NCI-H1417 (cell line): Measurements from ENCODE around the gene CD177.
A peak's percentile ranks its signal among the peaks of the same experiment; 100 is the strongest.
"Not testable (repeated sequence)": the region's sequence is repeated elsewhere in the genome, so short reads cannot be mapped to it uniquely, and the experiment has no call there.

ENCODE experiments used
- DNase-seq, 3 experiments: peaks; one replicate each; lab custom pipeline; 2025; lab: John Stamatoyannopoulos, UW

CD177 gene

DNA sequence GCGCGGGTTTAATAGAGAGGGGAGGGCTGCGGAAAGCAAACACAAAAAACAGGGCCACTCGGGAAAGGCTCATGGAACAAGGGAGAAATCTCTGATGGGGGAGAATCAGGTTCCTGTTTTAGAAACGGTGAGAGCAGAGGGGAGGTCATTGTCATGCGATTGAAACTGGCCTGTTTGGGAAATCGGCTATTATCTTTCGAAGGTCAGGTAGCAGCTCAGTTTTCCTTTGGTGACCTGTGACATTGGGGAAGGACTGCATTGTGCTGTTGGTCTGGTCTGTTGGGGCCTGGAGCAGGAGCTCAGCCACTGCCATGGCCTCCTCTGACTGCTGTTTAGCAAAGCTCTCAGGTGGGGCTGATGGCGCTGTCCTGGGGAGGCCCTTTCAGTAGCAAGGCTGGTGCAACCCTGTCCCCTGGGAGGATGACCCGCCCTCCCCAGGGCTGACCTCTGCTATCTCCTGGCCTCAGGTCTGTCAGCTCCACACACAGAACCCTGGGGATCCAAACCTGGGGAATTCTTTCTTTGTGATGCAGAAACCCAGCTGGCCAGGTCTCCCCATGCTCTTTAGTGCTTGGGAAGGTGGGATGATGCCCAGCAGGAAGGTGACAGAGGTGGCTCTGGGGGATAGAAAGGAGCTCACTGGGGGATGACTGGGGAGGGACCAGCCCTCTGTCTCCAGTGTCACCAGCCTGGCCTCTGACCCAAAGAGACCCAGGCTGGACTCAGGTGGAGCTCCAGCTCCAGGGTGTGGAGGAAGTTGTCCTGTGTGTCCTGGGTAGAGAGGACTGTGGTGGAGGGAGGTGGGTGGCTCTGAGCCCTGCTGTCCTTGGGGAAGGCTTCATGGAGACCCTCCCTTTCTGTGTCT, 21.2 kb upstream of the CD177 start:
- DNase-seq: no peak

DNA sequence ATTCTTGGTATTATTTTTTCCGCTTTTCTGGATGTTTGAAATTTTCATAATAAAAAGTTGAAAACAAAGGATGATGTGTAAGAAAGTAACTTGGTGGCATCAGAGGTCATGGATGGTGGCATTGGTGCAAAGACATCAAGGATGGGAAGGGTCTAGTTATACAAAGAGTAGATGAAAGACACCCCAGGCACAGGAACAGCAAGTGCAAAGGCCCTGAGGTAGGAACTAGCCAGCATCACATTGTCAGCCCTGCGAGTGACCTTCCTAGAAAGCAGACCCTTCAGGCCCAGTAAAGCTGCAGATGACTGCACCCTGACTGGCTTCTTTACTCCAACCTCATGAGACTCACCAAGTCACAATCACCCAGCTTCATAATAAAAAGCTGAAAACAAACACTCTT, 17.0 kb upstream of the CD177 start:
- not testable (repeated sequence) for DNase-seq

DNA sequence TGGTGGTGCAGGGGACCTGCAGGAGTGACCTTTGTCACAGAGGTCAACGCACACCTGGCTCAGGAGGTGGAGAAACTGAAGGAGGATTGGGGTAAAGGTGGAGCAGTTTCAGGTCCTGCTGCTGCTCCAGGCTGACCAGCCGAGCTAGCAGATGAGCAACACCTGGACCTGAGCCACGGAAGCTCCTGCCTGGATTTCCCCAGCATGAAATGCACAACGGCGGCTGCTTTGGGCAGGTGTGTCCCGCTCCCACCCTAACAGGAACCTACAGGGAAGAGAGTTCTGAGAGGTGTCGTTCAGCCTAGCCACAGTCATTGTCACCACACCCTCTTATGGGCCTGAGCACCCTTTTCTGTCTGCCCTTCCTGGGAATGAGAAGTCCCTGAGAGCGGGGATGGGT, 15.7 kb upstream of the CD177 start:
- DNase-seq: no peak

DNA sequence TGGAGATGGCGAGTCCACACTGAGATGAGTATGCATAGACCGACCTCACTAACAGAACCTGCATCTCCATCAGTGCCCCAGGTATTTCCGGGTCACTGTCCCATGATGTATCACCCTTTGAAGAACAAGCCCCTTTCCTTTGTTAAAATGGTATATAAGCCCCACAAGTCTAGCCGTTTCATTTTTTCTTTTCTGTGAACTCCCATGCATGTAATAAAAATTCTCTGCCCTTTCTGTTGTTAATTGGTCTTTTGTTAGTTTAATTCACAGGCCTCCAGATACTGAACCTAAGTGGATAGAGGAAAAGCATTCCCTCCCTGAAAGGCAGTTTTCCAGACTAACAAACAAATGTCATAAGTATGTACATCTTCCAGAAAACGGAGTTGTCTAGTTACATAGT, 15.0 kb upstream of the CD177 start:
- DNase-seq: no peak

DNA sequence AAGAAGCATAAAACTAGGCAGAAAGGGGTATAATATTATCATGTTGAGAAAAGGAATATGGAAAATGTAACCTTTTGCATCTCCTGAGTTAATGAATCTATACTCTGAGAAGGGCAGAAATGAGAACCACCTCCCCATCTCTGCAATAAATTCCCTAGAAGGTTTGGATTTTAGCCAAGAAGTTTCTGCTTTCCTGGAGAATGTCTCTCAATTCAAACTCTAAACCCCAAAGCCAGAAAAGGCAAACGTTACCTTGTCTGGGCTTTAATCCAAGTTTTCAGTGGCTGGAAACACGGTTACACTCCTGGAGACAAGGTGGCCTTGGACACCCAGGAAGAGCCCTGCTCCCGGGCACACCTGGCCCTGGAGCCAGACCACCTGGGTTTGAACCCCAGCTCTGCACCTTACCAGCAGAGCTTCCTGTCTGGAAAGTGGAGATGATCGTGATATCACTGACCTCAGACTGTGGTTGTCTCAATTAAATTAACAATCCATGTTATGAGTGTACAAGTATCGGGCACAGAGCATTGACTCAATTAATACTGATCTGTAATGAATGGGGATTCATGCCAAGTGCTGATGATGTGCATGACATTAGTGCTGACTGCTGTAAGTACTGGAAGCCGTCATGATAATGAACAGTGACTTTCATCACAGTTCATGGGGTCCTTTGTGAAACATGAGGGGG, 14.1 kb upstream of the CD177 start:
- not testable (repeated sequence) for DNase-seq

DNA sequence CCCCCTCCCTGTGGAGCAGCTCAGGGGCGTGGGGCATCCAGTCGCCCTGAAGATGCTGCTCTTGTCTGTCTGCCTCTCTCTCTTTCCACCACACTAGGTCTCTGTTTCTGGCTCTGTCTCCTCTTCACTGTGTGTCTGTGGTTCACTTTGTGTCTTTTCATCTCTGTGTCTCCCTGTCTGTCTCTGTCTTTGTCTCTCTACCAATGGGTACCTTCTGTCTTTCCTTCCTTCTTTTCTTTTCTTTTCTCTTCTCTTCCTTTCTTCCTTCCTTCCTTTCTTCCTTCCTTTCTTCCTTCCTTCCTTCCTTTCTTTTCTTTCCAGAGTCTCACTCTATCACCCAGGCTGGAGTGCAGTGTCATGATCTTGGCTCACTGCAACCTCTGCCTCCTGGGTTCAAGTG, 13.4 kb upstream of the CD177 start:
- DNase-seq: not testable (repeated sequence)

DNA sequence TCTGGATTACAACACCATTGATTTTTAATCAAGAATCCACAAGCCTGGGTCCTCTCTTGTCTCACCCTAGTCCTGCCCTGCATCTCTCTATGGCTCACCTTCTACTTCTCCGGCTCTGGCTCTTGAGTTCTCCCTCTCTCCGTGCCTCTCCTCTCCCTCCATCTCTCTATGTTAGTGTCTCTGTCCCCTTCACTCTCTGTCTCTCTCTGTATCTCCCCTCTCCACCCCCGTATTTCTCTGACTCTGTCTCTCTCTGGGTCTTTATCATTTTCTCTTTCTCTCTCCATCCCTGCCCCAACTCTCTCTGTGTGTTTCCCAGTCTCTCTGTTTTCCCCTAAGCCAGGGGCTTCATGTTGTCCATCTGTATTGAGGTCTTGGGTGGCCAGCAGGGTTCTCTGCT, 12.4 kb upstream of the CD177 start:
- DNase-seq: not testable (repeated sequence)

DNA sequence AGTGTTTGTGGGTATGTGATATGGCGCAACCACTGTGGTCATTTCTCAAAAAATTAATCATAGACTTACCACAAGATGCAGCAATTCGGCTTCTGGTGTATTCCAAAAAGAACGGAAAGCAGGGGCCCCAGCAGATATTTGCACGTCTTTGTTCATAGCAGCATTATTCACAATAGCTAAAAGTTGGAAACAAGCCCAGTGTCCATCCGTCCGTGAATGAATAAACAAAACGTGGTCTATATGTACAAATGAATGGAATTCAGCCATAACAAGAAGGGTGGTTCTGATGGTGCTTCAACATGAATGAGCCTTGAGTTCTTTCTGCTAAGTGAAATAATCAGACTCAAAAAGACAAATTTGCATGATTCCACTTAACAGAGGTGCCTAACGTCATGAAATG, 11.4 kb upstream of the CD177 start:
- DNase-seq: peak; percentile 3 to 39 (median 19)

DNA sequence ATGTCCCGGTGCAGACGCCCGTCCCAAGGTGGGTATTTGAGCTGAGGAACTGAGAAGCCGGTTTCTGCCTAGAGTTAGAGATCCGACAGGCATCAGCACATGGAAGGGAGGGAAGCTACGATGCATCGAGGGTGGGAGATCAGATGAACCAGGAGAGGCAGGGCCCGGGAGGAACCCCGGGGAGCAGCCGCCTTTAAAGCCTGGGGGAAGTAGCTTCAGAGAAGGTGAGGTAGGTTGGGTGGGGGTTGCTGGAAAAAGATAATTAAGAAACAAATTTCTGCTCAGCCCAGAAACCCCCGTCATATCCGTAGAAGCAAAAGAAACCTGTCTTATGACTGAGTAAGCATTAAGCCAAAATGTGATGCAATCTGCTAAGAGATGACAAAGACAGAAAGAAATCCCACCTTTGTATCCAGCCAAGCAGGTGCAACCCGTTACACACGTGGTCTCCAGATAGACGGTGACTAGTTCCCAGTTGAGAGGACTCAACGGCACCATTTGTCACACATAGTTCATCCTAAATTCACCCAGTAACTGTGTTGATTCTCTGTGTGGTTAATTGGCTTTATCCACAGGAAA, 9.1 kb upstream of the CD177 start:
- DNase-seq: not testable (repeated sequence)

DNA sequence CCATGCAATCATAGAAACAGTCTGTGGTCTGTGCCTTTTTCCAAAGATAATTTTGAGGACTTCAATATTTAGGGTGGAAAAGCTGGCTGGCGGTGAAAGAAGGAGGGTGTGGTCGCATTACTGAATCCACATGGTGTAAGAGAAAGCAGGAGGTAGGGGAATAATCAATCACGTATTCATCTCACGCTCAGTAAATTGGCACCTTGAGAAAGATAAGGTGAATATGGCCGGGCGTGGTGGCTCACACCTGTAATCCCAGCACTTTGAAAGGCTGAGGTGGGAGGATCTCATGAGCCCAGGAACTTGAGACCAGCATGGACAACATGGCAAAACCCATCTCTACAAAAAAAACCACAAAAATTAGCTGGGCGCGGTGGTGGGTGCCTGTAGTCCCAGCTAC, 3.7 kb upstream of the CD177 start:
- not testable (repeated sequence) for DNase-seq

DNA sequence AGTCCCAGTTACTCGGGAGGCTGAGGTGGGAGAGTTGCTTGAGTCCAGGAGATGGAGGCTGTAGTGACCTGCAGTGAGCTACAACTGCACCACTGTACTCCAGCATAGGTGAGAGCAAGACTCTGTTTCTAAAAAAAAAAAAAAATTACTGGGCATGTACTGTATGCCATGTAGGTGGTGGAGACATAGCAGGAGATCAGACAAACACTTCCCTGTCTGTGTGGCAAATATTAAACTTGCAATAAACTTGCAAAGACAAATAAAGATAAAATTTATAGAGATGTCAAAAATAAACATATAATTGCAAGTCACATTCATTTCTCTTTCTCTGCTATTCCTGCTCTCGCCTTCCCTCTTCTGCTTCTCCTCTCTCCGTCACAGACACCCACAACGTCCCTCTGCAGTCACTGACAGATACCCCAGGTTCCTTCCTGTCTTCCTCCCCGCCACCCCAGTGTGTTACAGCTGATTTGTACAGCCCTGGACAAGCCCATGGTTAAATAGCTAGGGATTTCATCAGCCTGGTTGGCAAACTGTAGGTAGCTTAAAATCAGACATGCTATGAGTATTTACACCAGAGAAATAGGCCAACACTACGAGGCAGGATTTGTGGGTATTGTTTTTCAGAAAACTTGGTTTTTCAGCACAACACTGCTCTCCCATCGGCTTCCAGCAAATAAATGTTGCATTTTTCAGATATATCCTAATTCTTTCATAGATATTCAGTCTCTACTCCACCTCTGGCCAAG, 1.3 kb upstream of the CD177 start:
- no peak for DNase-seq

DNA sequence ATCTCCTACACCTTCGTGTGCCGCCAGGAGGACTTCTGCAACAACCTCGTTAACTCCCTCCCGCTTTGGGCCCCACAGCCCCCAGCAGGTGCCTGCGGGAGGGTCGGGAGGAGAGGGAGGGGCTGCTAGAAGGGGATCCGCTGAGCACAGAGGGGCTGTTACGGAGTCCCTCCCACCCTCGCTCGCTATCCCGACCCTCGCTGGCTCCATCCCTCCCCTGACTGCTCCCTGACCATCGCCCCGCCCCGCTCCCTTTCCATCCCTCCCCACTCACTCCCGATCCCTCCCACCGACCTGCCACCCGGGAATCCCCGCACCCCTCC, 780 bp downstream of the CD177 start:
- DNase-seq: no peak

DNA sequence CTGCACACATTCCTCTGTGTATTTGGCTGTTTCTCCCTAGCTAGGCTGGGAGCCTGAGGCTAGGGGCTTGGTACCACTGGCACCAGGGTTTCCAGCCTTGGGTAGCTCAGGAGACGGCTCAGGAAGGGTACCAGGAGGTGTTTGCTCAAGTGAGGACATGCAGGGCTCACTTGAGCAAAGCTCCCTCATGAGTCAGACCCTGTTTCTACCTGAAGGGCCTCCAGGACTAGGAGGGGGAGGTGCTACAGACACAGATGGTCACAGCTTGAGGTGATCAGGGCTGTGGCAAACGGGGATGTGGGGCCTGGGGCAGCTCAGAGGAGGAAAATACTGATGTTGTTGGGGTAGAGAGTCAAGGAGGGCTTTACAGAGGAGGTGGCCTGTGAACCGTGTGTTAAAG, 3.3 kb downstream of the CD177 start:
- DNase-seq: not testable (repeated sequence)

DNA sequence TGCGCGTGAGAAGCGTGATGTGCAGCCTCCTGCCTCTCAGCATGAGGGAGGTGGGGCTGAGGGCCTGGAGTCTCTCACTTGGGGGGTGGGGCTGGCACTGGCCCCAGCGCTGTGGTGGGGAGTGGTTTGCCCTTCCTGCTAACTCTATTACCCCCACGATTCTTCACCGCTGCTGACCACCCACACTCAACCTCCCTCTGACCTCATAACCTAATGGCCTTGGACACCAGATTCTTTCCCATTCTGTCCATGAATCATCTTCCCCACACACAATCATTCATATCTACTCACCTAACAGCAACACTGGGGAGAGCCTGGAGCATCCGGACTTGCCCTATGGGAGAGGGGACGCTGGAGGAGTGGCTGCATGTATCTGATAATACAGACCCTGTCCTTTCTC, 8.7 kb downstream of the CD177 start:
- DNase-seq: no peak

DNA sequence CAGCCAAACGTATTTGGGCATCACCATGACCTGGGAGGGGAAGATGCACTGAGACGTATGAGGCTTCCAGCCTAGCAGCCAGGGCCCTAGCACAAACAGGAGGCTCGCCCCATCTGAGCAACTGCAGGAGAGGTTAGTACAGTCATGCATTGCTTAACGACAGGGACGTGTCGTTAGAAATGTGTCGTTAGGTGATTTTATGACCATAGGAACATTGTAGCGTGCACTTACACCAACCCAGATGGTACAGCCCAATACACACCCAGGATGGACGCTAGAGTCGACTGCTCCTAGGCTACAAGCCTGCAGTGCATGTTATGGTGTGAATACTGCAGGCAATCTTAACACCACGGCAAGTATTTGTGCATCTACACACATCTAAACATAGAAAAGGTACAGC, 9.3 kb downstream of the CD177 start:
- no peak for DNase-seq

DNA sequence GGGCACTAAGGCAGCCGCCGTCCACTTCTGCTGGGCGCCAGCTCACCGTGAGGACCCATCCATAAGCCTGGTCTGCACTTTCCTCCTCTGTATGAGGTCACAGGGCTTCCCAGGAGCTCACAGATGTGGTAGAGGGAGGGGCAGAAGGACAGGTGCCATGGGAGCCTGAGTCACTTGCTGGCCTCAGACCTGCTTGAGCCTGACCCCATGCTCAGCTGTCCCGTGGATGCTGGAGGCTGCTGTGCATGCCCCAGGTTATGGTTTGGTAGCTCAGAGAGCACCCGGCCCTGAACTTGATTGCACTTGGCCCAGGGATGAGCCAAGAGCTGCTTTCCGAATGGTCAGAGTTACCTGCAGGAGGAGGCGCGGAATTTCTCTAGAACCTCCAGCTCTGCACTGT, 12.2 kb downstream of the CD177 start:
- not testable (repeated sequence) for DNase-seq

DNA sequence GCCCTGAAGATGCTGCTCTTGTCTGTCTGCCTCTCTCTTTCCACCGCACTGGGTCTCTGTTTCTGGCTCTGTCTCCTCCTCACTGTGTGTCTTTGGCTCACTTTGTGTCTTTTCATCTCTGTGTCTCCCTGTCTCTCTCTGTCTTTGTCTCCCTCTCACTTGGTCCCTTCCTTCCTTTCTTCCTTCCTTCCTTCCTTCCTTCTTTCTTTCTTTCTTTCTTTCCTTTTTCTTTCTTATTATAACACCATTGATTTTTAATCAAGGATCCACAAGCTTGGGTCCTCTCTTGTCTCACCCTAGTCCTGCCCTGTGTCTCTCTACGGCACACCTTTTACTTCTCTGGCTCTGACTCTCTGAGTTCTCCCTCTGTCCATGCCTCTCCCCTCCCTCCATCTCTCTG, 14.3 kb downstream of the CD177 start:
- no peak for DNase-seq

DNA sequence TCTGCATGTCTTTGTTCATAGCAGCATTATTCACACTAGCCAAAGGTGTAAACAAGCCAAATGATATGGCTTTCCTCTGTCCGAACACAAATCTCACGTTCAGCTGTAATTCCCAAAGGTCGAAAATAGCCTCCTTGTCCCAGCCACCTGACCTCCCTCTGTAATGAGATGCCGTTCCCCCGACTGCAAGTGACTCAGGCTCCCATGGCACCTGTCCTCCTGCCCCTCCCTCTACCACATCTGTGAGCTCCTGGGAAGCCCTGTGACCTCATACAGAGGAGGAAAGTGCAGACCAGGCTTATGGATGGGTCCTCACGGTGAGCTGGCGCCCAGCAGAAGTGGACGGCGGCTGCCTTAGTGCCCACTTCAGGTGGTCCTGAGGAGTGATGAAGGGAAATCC, 15.4 kb downstream of the CD177 start:
- not testable (repeated sequence) for DNase-seq

DNA sequence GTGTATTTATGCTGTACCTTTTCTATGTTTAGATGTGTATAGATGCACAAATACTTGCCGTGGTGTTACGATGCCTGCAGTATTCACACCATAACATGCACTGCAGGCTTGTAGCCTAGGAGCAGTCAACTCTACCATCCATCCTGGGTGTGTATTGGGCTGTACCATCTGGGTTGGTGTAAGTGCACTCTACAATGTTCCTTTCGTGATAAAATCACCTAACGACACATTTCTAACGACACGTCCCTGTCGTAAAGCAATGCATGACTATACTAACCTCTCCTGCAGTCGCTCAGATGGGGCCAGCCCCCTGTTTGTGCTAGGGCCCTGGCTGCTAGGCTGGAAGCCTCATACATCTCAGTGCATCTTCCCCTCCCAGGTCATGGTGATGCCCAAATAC, 18.4 kb downstream of the CD177 start:
- DNase-seq: no peak

DNA sequence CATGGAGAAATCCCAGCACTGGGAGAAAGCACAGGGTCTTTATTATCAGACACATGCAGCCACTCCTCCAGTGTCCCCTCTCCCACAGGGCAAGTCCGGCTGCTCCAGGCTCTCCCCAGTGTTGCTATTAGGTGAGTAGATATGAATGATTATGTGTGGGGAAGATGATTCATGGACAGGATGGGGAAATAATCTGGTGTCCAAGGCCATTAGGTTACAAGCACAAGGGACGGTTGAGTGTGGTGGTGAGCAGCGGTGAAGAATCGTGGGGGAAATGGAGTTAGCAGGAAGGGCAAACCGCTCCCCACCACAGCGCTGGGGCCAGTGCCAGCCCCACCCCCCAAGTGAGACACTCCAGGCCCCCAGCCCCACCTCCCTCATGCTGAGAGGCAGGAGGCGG, 19.0 kb downstream of the CD177 start:
- no peak for DNase-seq

DNA sequence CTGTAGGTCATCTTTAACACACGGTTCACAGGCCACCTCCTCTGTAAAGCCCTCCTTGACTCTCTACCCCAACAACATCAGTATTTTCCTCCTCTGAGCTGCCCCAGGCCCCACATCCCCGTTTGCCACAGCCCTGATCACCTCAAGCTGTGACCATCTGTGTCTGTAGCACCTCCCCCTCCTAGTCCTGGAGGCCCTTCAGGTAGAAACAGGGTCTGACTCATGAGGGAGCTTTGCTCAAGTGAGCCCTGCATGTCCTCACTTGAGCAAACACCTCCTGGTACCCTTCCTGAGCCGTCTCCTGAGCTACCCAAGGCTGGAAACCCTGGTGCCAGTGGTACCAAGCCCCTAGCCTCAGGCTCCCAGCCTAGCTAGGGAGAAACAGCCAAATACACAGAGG, 24.1 kb downstream of the CD177 start:
- DNase-seq: not testable (repeated sequence)

DNA sequence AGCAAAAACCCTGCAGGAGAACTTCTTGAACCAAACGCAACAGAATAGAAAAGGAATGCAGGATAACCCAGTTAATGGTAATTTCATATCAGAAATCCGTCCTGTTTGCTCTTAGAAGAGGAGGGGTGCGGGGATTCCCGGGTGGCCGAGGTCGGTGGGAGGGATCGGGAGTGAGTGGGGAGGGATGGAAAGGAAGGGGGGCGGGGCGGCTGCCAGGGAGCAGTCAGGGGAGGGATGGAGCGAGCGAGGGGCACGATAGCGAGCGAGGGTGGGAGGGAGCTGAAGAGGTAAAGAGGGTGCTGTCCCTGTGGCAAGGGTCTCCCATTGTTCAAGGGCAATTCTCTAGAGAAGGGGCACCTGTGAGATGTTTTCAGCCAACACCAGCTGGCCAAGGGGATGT, 26.5 kb downstream of the CD177 start:
- no peak for DNase-seq
